ENCODE measurements around the gene CSHL1. TPM values are rescaled to one million over a fixed set of nuclear protein-coding genes. Genes with fewer than 3 reads are reported as not detected.

Gene CSHL1
- under 1 TPM in 5 of 8 experiments, not detected in 3; 0.14 to 0.45 (median 0.31) TPM for total RNA-seq

GRCh38 chr17:63911041-63911635, at the start of gene CSHL1:
CSHL1 (minus strand) TSS chr17:63911258; CDS start chr17:63911196, 62 bp downstream.
- in situ Hi-C loops (cut with MboI; ENCODE audit: low pct_unique_long_range_greater_than_20kb in 2 of 9, low sequenced_read_pairs in 9 of 9, unreplicated experiment in 9 of 9) = loop anchor here in 6 of 9 experiments (25.0 kb wide), 3 partner anchors 101 to 376 kb away; partner anchors contain the start of genes ERN1 (in 5 of the 6) and ICAM2 (in 1 of the 6)
- WGBS, 10 experiments = 20 to 80% (median 56%) methylated on average over 1 to 7 of the region's 15 CpGs; no CpG with 5 or more reads in 5 of the 10 experiments
- Histone ChIP-seq H3K4me3 (no peak within 1 kb of the TSS), H3K4me1 (replicated peaks in 1 of 2) (no peaks in the 10 kb centered on the region), H3K27ac (no peak within 1 kb of the TSS)
- ATAC-seq (replicated peaks in 6 of 8) = no peak

DNA sequence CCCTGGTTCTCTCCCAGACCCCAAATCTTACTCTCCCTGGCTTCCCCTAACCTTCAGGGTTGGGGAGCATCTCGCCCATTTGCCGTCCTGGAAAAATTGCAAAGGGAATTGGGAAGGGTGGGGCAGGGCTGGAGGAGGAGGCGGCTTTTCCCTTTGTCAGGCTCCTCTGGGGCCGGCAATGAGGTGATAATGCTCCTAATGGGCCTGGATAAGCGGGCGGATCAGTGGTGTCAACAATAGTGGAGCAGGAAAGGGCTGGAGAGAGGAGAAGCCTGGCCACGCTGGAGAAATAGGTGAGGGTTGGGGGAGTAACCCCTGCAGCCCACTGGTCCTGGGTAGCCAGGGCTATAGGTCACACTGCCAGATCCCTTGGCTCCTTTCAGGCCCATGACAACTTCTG, 49.4 kb upstream of the CSHL1 start:
- 44 to 60% (median 50%) methylated on average over 1 to 7 of the region's 7 CpGs; no CpG with 5 or more reads in 7 of the 10 experiments for WGBS, 10 experiments
- Histone ChIP-seq H3K4me3 (peak overlapping the region in 1 of 5 donors; percentile 33), H3K27ac (no peak overlapping the region), H3K4me1 (replicated peaks in 1 of 2) (peaks cover 6 to 18% of the 10 kb centered on the region in 2 donors)
- no peak for ATAC-seq (replicated peaks in 6 of 8)
- in situ Hi-C loops (cut with MboI; ENCODE audit: low pct_unique_long_range_greater_than_20kb in 2 of 9, low sequenced_read_pairs in 9 of 9, unreplicated experiment in 9 of 9) = no loop called here

GRCh38 chr17:63960006-63960405, 48.9 kb upstream of the CSHL1 start:
- ATAC-seq (replicated peaks in 6 of 8) = no peak
- WGBS, 10 experiments = 60 to 97% methylated on average over 2 to 5 of the region's 9 CpGs; no CpG with 5 or more reads in 8 of the 10 experiments
- peaks cover 6 to 18% of the 10 kb centered on the region in 2 donors for H3K4me1 ChIP-seq (replicated peaks in 1 of 2)
- H3K27ac ChIP-seq = no peak overlapping the region
- in situ Hi-C loops (cut with MboI; ENCODE audit: low pct_unique_long_range_greater_than_20kb in 2 of 9, low sequenced_read_pairs in 9 of 9, unreplicated experiment in 9 of 9) = no loop called here
- H3K4me3 ChIP-seq = no peak overlapping the region

DNA sequence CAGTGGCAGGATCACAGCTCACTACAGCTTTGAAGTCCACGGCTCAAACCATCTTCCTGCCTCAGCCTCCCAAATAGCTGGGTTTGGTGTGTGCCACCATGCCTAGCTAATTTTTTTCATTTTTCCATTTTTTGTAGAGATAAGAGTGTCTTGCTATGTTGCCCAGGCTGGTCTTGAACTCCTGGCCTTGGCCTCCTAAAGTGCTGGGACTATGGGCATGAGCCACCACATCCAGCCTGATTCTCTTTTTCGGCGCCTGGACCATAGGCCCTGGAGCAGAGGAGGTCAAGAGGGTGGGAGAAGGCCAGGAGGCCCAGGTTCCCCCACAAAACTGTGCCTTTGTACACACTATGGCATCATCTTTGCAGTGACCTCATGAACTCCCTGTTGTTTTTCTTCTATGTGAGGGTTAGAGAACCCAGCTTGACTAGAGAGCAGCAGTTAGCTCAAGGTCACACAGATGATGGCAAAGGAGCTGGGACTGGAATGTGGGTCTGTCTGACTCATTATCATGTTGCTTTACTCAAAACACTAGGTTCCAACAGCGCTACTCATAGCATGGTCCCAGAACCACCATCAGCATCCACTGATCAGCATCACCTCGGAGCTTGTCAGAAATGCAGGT, 45.4 kb upstream of the CSHL1 start:
- Histone ChIP-seq H3K4me3 (no peak overlapping the region), H3K4me1 (replicated peaks in 1 of 2) (peaks cover 6 to 13% of the 10 kb centered on the region in 2 donors), H3K27ac (no peak overlapping the region)
- WGBS, 10 experiments = 71 to 100% (median 100%) methylated on average over 1 to 5 of the region's 5 CpGs; no CpG with 5 or more reads in 3 of the 10 experiments
- in situ Hi-C loops (cut with MboI; ENCODE audit: low pct_unique_long_range_greater_than_20kb in 2 of 9, low sequenced_read_pairs in 9 of 9, unreplicated experiment in 9 of 9) = no loop called here
- no peak for ATAC-seq (replicated peaks in 6 of 8)

DNA sequence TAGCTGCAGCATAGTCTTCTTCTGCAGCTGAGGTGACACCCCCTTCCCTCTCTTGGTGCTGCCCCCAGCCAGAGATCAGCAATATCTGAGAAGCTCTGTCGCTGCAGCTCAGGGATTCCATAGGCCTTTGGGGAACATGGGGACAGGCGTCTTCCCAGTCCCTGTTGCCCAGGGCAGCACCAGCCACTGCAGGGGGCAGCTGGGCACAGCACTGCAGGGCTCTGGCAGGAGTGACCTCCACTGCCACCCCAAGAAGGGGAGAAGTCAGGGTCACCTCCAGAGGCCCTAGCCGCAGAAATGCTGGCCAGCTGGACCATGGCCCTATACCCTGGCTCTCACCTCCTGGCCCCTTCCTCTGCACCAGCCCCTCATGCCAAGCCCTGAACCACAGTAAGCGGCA, 44.7 kb upstream of the CSHL1 start:
- 0 to 100% (median 80%) methylated on average over 1 to 3 of the region's 4 CpGs; no CpG with 5 or more reads in 3 of the 10 experiments for WGBS, 10 experiments
- in situ Hi-C loops (cut with MboI; ENCODE audit: low pct_unique_long_range_greater_than_20kb in 2 of 9, low sequenced_read_pairs in 9 of 9, unreplicated experiment in 9 of 9) = no loop called here

DNA sequence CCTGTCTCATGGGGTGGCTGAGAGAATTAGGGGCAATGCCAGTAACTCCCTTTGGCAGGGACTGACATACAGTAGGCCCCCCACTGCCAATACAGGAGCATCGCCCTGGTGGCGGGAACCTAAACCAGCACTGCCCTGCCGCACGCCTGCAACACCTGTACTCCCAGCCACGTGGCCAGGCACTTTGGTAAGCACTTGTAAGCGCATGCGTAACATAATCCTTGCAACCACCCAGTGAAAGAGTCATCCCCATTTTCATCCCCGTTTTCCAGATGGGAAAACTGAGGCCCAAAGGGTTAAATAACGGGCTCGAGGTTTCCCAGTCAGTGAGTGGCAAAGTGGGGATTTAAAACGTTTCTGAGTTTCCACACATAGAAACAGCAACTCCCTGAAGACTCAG, 44.2 kb upstream of the CSHL1 start:
- no peak overlapping the region for H3K4me3 ChIP-seq
- H3K27ac ChIP-seq = no peak overlapping the region
- WGBS, 10 experiments = 10 to 100% (median 66%) methylated on average over 1 to 7 of the region's 11 CpGs; no CpG with 5 or more reads in 2 of the 10 experiments
- peaks cover 0 to 2% of the 10 kb centered on the region in 2 donors for H3K4me1 ChIP-seq (replicated peaks in 1 of 2)
- in situ Hi-C loops (cut with MboI; ENCODE audit: low pct_unique_long_range_greater_than_20kb in 2 of 9, low sequenced_read_pairs in 9 of 9, unreplicated experiment in 9 of 9) = no loop called here
- ATAC-seq (replicated peaks in 6 of 8) = no peak

More for the DNA sequence above, 44.7 kb upstream of the CSHL1 start:
- ATAC-seq (replicated peaks in 6 of 8) = no peak
- Histone ChIP-seq H3K27ac (no peak overlapping the region), H3K4me3 (no peak overlapping the region), H3K4me1 (replicated peaks in 1 of 2) (peaks cover 5 to 8% of the 10 kb centered on the region in 2 donors)

DNA sequence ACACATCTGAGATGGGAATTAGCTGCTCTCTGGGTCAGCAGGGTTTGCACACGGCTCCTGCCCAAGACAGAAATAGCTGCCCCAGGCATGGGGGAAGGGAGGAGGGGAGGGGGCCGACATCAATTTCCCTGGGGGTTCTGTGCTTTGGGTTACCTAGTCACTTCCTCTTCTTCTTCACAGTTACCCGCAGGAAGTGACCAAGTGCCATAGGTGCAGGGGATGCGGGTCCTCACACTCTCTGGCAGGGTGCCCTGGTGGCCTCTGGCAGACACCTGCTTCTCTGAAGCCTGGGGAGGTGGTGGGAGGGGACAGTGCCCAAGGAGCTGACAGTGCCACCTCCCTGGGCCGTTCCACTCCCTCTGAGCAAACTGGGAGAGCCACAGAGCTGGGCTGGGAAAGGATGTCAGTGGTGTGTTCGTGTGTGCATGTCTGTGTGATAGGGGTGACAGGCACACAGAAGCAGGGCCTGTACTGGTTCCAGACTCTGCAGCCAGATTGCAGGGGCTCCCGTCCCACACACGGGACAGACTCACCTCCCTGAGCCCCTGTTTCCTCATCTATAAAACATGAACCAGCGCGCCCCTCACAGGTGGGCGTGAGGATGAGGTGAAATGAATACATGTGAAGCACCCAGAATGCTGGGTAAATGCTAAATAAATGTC, 43.5 kb upstream of the CSHL1 start:
- peak in 5 of 8 experiments; percentile 19 to 40 (median 23) for ATAC-seq (replicated peaks in 6 of 8)
- WGBS, 10 experiments = 0 to 100% (median 86%) methylated on average over 1 to 5 of the region's 11 CpGs; no CpG with 5 or more reads in 7 of the 10 experiments
- in situ Hi-C loops (cut with MboI; ENCODE audit: low pct_unique_long_range_greater_than_20kb in 2 of 9, low sequenced_read_pairs in 9 of 9, unreplicated experiment in 9 of 9) = no loop called here

GRCh38 chr17:63950940-63951907, 40.2 kb upstream of the CSHL1 start:
- ATAC-seq (replicated peaks in 6 of 8) = no peak
- Histone ChIP-seq H3K4me1 (replicated peaks in 1 of 2) (peaks cover 0 to 2% of the 10 kb centered on the region in 2 donors), H3K4me3 (no peak overlapping the region), H3K27ac (no peak overlapping the region)
- WGBS, 10 experiments = 40 to 100% (median 83%) methylated on average over 1 to 8 of the region's 29 CpGs; no CpG with 5 or more reads in 5 of the 10 experiments
- in situ Hi-C loops (cut with MboI; ENCODE audit: low pct_unique_long_range_greater_than_20kb in 2 of 9, low sequenced_read_pairs in 9 of 9, unreplicated experiment in 9 of 9) = no loop called here

More for the DNA sequence above, 43.5 kb upstream of the CSHL1 start:
- Histone ChIP-seq H3K4me1 (replicated peaks in 1 of 2) (peaks cover 0 to 2% of the 10 kb centered on the region in 2 donors), H3K27ac (no peak overlapping the region), H3K4me3 (no peak overlapping the region)

DNA sequence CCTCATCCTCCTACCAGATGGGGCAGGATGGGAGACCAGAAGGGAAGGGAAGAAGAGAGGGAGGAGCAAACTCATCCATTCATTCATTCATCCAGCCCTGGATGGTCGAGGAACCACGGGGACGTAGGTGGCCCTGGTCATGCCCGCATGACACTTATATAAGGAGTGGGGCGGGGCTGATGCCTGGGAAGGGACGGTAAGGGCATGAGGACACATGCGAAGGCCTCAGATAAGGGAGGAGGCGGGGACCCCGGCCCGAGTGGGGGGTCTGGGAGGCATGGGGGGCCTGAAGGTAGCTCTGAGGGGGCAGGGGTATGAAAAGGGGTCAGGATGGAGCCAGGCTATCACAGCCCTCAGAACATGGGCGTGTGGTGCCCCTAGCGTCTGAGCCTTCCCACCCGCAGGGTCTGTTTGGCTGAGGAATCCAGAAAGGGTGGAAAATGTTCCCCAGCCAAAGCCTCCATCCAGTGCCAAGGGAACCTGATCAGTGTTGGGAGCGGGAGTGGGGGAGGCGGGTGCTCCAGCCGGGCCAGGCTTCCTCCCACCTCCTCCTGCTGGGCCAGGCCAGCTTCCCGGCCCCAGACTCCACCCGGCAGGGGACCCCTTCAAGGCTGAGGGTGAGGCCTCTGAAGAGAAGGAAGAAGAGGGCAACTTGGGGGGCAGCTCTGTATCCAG, 38.7 kb upstream of the CSHL1 start:
- 40 to 60% methylated on average over 1 to 3 of the region's 18 CpGs; no CpG with 5 or more reads in 8 of the 10 experiments for whole genome bisulfite sequencing, 10 experiments
- no peak for ATAC-seq (replicated peaks in 6 of 8)
- Histone ChIP-seq H3K4me1 (replicated peaks in 1 of 2) (peaks cover 0 to 2% of the 10 kb centered on the region in 2 donors), H3K4me3 (no peak overlapping the region), H3K27ac (no peak overlapping the region)
- in situ Hi-C loops (cut with MboI; ENCODE audit: low pct_unique_long_range_greater_than_20kb in 2 of 9, low sequenced_read_pairs in 9 of 9, unreplicated experiment in 9 of 9) = loop anchor here in 2 of 9 experiments (25.0 kb wide), 1 partner anchor 188 kb away; the partner anchor contains the start of gene ERN1 (in 2 of the 2)

GRCh38 chr17:63948521-63948920, 37.5 kb upstream of the CSHL1 start:
- in situ Hi-C loops (cut with MboI; ENCODE audit: low pct_unique_long_range_greater_than_20kb in 2 of 9, low sequenced_read_pairs in 9 of 9, unreplicated experiment in 9 of 9) = loop anchor here in 2 of 9 experiments (25.0 kb wide), 1 partner anchor 189 kb away; the partner anchor contains the start of gene ERN1 (in 2 of the 2)
- peak in 1 of 8 experiments; percentile 8 for ATAC-seq (replicated peaks in 6 of 8)
- no peaks in the 10 kb centered on the region for H3K4me1 ChIP-seq (replicated peaks in 1 of 2)
- H3K4me3 ChIP-seq = no peak overlapping the region
- H3K27ac ChIP-seq = no peak overlapping the region
- 89% methylated on average over 6 of the region's 9 CpGs; no CpG with 5 or more reads in 9 of the 10 experiments for WGBS, 10 experiments

DNA sequence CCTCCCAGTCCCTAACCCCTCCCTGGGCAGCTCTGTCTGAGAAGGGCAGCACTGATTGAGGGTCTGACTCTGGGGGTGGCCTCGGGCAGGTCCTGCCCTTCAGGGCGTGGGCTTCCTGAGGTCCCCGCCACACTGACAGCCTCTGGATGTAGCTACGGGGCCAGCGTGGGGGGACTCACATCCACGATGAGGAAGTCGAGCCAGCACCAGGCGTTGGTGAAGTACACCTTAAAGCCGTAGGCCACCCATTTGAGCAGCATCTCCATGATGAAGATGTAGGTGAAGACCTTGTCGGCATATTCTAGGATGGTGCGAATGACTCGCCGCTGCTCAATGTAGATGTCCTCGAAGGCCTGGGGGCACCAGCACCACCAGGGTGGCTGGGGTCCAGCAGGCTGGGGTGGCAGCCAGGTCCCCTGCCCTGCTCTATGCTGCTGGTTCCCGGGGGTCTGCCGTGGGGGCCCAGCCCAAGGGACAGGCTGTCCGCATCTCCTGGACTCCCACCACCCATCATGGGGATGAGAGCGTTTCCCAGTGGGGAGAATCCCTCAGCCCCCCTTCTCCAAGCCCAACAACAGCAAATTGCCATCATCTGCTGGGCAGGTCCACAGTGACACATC, 36.8 kb upstream of the CSHL1 start:
- no peak for ATAC-seq (replicated peaks in 6 of 8)
- 40% methylated on average over 2 of the region's 18 CpGs; no CpG with 5 or more reads in 9 of the 10 experiments for whole genome bisulfite sequencing, 10 experiments
- Histone ChIP-seq H3K4me1 (replicated peaks in 1 of 2) (no peaks in the 10 kb centered on the region), H3K4me3 (no peak overlapping the region), H3K27ac (no peak overlapping the region)
- in situ Hi-C loops (cut with MboI; ENCODE audit: low pct_unique_long_range_greater_than_20kb in 2 of 9, low sequenced_read_pairs in 9 of 9, unreplicated experiment in 9 of 9) = loop anchor here in 2 of 9 experiments (25.0 kb wide), 1 partner anchor 189 kb away; the partner anchor contains the start of gene ERN1 (in 2 of the 2)
